H9 (cell line): ENCODE results near the gene GALNT15. TPM values are rescaled to one million over a fixed set of nuclear protein-coding genes. Genes with fewer than 3 reads are reported as not detected.

ENCODE experiments used
- DNase-seq: peaks from one replicate; pipeline ENCODE4 v3.0.0-alpha.2; 2017
- H2AFZ ChIP-seq: one replicate; pipeline ENCODE4 v1.6.1; 2013; ENCODE audit warnings: mild to moderate bottlenecking, low read length, control low read depth, moderate library complexity
- H2AK5ac ChIP-seq: 2 replicates; pipeline ENCODE4 v1.6.1; 2013; ENCODE audit warnings: low read length, control low read depth, mixed read lengths; ENCODE audit not compliant: insufficient read length
- H2BK120ac ChIP-seq: one replicate; pipeline ENCODE4 v1.6.1; 2013; ENCODE audit warnings: low read depth, mild to moderate bottlenecking, low read length, control low read depth, inconsistent platforms; ENCODE audit not compliant: poor library complexity, severe bottlenecking
- H2BK12ac ChIP-seq: 2 replicates; pipeline ENCODE4 v1.6.1; 2013; ENCODE audit warnings: low read length, control low read depth, mixed read lengths, low read depth; ENCODE audit not compliant: insufficient read length
- H2BK15ac ChIP-seq: 2 replicates; pipeline ENCODE4 v1.6.1; 2013; ENCODE audit warnings: low read depth, low read length, control low read depth
- H2BK20ac ChIP-seq: one replicate; pipeline ENCODE4 v1.6.1; 2013; ENCODE audit warnings: low read depth, mild to moderate bottlenecking, low read length, control low read depth, inconsistent platforms; ENCODE audit not compliant: poor library complexity, severe bottlenecking
- H2BK5ac ChIP-seq: 2 replicates; pipeline ENCODE4 v1.6.1; 2013; ENCODE audit warnings: low read length, control low read depth, mixed read lengths; ENCODE audit not compliant: insufficient read length
- H3K14ac ChIP-seq: 2 replicates; pipeline ENCODE4 v1.6.1; 2013; ENCODE audit warnings: low read length, control low read depth; ENCODE audit not compliant: insufficient read depth
- H3K18ac ChIP-seq: 2 replicates; pipeline ENCODE4 v1.6.1; 2013; ENCODE audit warnings: low read depth, mild to moderate bottlenecking, mixed read lengths, low read length, control low read depth; ENCODE audit not compliant: insufficient read length
- H3K23ac ChIP-seq: 2 replicates; pipeline ENCODE4 v1.6.1; 2013; ENCODE audit warnings: low read length, control low read depth, mixed read lengths, low read depth; ENCODE audit not compliant: insufficient read length
- H3K23me2 ChIP-seq: 2 replicates; pipeline ENCODE4 v1.6.1; 2013; ENCODE audit warnings: low read depth, mild to moderate bottlenecking, mixed read lengths, low read length, control low read depth; ENCODE audit not compliant: insufficient read length, poor library complexity, severe bottlenecking
- H3K27ac ChIP-seq: 2 replicates; pipeline ENCODE4 v1.5.1; 2013; ENCODE audit warnings: low read length, control low read depth, mixed read lengths, low read depth; ENCODE audit not compliant: insufficient read length
- H3K27me3 ChIP-seq: 2 replicates; pipeline ENCODE4 v1.6.1; 2013; ENCODE audit warnings: low read length, control low read depth, inconsistent platforms; ENCODE audit not compliant: insufficient read depth
- H3K4ac ChIP-seq: 2 replicates; pipeline ENCODE4 v1.6.1; 2013; ENCODE audit warnings: low read depth, mild to moderate bottlenecking, control low read depth, inconsistent platforms, low read length, moderate library complexity
- H3K4me1 ChIP-seq: 2 replicates; pipeline ENCODE4 v1.6.1; 2013; ENCODE audit warnings: low read length, control low read depth, inconsistent platforms; ENCODE audit not compliant: insufficient read depth
- H3K4me2 ChIP-seq: 2 replicates; pipeline ENCODE4 v1.6.1; 2013; ENCODE audit warnings: low read length, control low read depth, mixed read lengths; ENCODE audit not compliant: insufficient read length, insufficient read depth
- H3K56ac ChIP-seq: 2 replicates; pipeline ENCODE4 v1.6.1; 2013; ENCODE audit warnings: low read depth, mild to moderate bottlenecking, mixed read lengths, low read length, control low read depth; ENCODE audit not compliant: insufficient read length
- H3K79me1 ChIP-seq: 2 replicates; pipeline ENCODE4 v1.6.1; 2013; ENCODE audit warnings: low read depth, mild to moderate bottlenecking, moderate library complexity, low read length, control low read depth, inconsistent platforms; ENCODE audit not compliant: insufficient read depth, poor library complexity, severe bottlenecking
- H3K79me2 ChIP-seq: 2 replicates; pipeline ENCODE4 v1.6.1; 2013; ENCODE audit warnings: low read length, control low read depth, inconsistent platforms; ENCODE audit not compliant: insufficient read depth
- H3K9ac ChIP-seq: 2 replicates; pipeline ENCODE4 v1.6.1; 2013; ENCODE audit warnings: low read length, control low read depth, mixed read lengths; ENCODE audit not compliant: insufficient read length; ENCODE audit errors: extremely low read depth
- H3K9me3 ChIP-seq: one replicate; pipeline ENCODE4 v1.6.1; 2013; ENCODE audit warnings: low read depth, low read length, inconsistent platforms; ENCODE audit not compliant: control insufficient read depth
- H3T11ph ChIP-seq: one replicate; pipeline ENCODE4 v1.6.1; 2013; ENCODE audit warnings: mild to moderate bottlenecking, low read length, control low read depth, inconsistent platforms
- H4K20me1 ChIP-seq: one replicate; pipeline ENCODE4 v1.6.1; 2013; ENCODE audit not compliant: control insufficient read depth, insufficient read length, insufficient read depth
- H4K5ac ChIP-seq: 2 replicates; pipeline ENCODE4 v1.6.1; 2013; ENCODE audit warnings: low read depth, mild to moderate bottlenecking, mixed read lengths, low read length, control low read depth; ENCODE audit not compliant: insufficient read length
- H4K8ac ChIP-seq: replicated peaks from 2 replicates; pipeline ENCODE4 v1.6.1; 2013; ENCODE audit warnings: low read length, control low read depth, mixed read lengths, low read depth; ENCODE audit not compliant: insufficient read length
- H4K91ac ChIP-seq: 2 replicates; pipeline ENCODE4 v1.6.1; 2013; ENCODE audit warnings: low read depth, mild to moderate bottlenecking, moderate library complexity, mixed read lengths, low read length, control low read depth; ENCODE audit not compliant: insufficient read length
- H3K27ac Mint-ChIP-seq, 3 experiments: 2 replicates in 2 of 3; 3 replicates in 1 of 3; pipeline ENCODE4 v1.8.0; 2020 to 2021; ENCODE audit warnings: mixed read lengths in 3 of 3, mild to moderate bottlenecking in 1 of 3, moderate library complexity in 1 of 3
- H3K27me3 Mint-ChIP-seq: 2 replicates; pipeline ENCODE4 v1.8.0; 2021; ENCODE audit warnings: low read depth, mild to moderate bottlenecking, moderate library complexity, mixed read lengths
- H3K36me3 Mint-ChIP-seq, 3 experiments: 2 replicates in 2 of 3; 3 replicates in 1 of 3; pipeline ENCODE4 v1.8.0; 2020 to 2021; ENCODE audit warnings: low read depth in 3 of 3, mixed read lengths in 3 of 3; ENCODE audit not compliant: insufficient read depth in 1 of 3
- H3K4me1 Mint-ChIP-seq, 2 experiments: 2 replicates each; pipeline ENCODE4 v1.8.0; 2020; ENCODE audit warnings: mixed read lengths in 2 of 2
- H3K4me3 Mint-ChIP-seq, 2 experiments: 2 replicates in 1 of 2; 3 replicates in 1 of 2; pipeline ENCODE4 v1.8.0; 2020 to 2021; ENCODE audit warnings: mild to moderate bottlenecking in 2 of 2, mixed read lengths in 2 of 2, moderate library complexity in 1 of 2
- H3K9me3 Mint-ChIP-seq, 2 experiments: 2 replicates in 1 of 2; 3 replicates in 1 of 2; pipeline ENCODE4 v1.8.0; 2020; ENCODE audit warnings: mild to moderate bottlenecking in 2 of 2, mixed read lengths in 2 of 2, moderate library complexity in 1 of 2
- CTCF ChIP-seq: fragments of 200-600 bp; sonication (generic); conservative IDR thresholded peaks from 3 replicates; pipeline ENCODE4 v1.8.0; 2021; ENCODE audit warnings: antibody characterized with exemption, mild to moderate bottlenecking
- WGBS: extraction: QIAGEN DNeasy Blood & Tissue Kit; methylation state at CpG from one replicate; pipeline ENCODE4 v1.1.7; 2013; ENCODE audit warnings: missing lambda C conversion rate, low lambda C conversion rate, mixed read lengths; ENCODE audit not compliant: insufficient read length; ENCODE audit errors: extremely low coverage; 5-methylcytosine and 5-hydroxymethylcytosine counted together
- total RNA-seq: library from RNA; stranded (reverse); gene quantifications from 2 replicates; pipeline ENCODE4 v1.2.1, GENCODE V29; 2021

GALNT15 gene
- total RNA-seq, 1 experiment from 2014 or later, result 0.04 TPM

- no peak for DNase-seq
- TF ChIP-seq CTCF, result no peak
- Histone ChIP-seq H3K4me1 (no peaks in the 10 kb centered on the region), H2AK5ac (no peak overlapping the region), H3K18ac (no peak overlapping the region), H3K9me3 (no peaks in the 10 kb centered on the region), H3K23ac (no peak overlapping the region), H4K5ac (no peak overlapping the region), H3K79me1 (no peaks in the 10 kb centered on the region), H3K27me3 (no peaks in the 10 kb centered on the region), H2AFZ (no peak overlapping the region), H3K56ac (no peak overlapping the region), H4K20me1 (no peaks in the 10 kb centered on the region), H2BK20ac (no peak overlapping the region), H2BK15ac (no peak overlapping the region), H2BK12ac (no peak overlapping the region), H2BK5ac (no peak overlapping the region), H3K14ac (peak overlapping the region; percentile 13; the same call in 1 of the 2 replicates), H3K79me2 (no peaks in the 10 kb centered on the region), H4K8ac (no peak overlapping the region), H3K9ac (no peak overlapping the region), H3K4me2 (no peak overlapping the region), H3T11ph (no peak overlapping the region), H3K4ac (no peak overlapping the region), H3K27ac (no peak overlapping the region), H4K91ac (no peak overlapping the region), H3K23me2 (no peaks in the 10 kb centered on the region), H2BK120ac (no peak overlapping the region)
- H3K36me3 Mint-ChIP-seq, result no peaks in the 10 kb centered on the region
- WGBS, result no CpG with 5 or more reads among the region's 9 CpGs
- H3K9me3 Mint-ChIP-seq, result no peaks in the 10 kb centered on the region
- H3K27ac Mint-ChIP-seq, result peak overlapping the region in 1 of 3 experiments; percentile 21; a peak in 1 of 7 replicates
- H3K4me1 Mint-ChIP-seq, result no peaks in the 10 kb centered on the region
- no peak overlapping the region for H3K4me3 Mint-ChIP-seq
- peaks cover 15% of the 10 kb centered on the region for H3K27me3 Mint-ChIP-seq
Measured at GRCh38 chr3:16211176-16211904, 36.9 kb downstream of the GALNT15 start.
